NCI-H510A (cell line): ENCODE data around the gene NPB.

ENCODE experiments used
- DNase-seq: peaks from one replicate; lab custom pipeline; 2025; lab: John Stamatoyannopoulos, UW

Gene NPB

DNA sequence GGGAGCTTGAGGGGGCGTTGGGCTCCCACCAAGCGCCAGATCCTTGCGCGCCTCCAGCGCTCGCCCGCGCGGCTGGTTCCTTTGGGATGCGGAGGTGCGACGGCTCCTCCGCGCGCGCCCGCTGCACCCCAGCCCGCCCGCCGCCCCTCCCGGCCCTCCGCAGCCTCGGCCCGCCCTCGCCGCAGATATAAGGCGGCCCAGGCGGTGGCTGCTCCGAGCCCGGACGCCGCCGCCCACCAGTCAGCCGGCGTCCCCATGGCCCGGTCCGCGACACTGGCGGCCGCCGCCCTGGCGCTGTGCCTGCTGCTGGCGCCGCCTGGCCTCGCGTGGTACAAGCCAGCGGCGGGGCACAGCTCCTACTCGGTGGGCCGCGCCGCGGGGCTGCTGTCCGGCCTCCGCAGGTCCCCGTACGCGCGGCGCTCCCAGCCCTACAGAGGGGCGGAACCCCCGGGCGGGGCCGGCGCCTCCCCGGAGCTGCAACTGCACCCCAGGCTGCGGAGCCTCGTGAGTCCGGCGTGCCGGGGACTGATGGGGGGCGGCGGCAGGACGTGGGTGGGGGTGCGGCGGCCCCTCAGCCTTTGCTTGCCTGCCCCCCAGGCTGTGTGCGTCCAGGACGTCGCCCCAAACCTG lies at the start of gene NPB:
Gene NPB, plus strand, starts transcription at position 216 of the 630 bp plus-strand sequence. Its CDS starts 40 bp downstream, at position 256.
- no peak for DNase-seq

DNA sequence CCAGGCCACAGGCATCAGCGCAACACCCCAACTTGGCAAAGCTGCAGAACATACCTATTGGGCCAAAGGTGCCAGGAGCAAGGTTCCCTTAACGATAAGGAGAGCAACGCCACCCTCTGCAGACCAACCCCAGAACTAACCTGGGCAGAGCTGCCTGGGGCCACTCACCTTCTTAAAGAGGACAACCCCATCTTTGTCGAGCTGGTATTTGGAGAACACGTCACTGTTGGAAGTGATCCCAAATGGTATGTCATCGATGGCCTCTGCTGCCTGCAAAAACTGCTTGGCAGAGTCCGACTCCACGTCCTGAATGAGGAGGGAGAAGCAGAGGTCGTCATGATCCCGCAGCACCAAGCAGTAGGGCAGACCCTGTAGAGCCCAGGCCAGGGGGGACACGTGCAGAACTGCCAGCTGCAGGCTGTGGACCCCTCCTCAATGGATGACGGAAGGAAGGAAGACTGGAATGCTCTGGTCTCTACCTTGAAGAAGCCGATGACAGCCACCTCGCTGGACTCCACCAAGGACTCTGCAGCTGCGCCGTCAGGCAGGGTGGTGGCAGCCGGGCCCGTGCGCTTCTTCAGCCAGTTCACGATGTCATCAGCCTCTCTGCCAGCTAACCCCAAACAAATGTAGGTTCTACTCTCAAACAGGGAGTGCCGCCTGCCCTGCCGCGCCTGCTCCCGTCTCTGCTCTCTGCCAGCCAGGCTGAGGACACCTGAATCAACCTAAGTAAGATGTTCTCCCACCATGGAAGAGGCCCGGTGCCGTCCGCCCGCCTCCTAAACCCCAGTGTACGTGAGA lies 46.9 kb upstream of the NPB start:
- no peak for DNase-seq

GRCh38 chr17:81858170-81858966 lies 43.7 kb upstream of the NPB start:
- no peak for DNase-seq

GRCh38 chr17:81858967-81859905 lies 42.8 kb upstream of the NPB start:
- no peak for DNase-seq

GRCh38 chr17:81859906-81860755 lies 41.9 kb upstream of the NPB start, which contains the start of gene P4HB:
P4HB (minus strand) TSS chr17:81860535; CDS start chr17:81860471, 64 bp downstream.
- DNase-seq, result no peak

DNA sequence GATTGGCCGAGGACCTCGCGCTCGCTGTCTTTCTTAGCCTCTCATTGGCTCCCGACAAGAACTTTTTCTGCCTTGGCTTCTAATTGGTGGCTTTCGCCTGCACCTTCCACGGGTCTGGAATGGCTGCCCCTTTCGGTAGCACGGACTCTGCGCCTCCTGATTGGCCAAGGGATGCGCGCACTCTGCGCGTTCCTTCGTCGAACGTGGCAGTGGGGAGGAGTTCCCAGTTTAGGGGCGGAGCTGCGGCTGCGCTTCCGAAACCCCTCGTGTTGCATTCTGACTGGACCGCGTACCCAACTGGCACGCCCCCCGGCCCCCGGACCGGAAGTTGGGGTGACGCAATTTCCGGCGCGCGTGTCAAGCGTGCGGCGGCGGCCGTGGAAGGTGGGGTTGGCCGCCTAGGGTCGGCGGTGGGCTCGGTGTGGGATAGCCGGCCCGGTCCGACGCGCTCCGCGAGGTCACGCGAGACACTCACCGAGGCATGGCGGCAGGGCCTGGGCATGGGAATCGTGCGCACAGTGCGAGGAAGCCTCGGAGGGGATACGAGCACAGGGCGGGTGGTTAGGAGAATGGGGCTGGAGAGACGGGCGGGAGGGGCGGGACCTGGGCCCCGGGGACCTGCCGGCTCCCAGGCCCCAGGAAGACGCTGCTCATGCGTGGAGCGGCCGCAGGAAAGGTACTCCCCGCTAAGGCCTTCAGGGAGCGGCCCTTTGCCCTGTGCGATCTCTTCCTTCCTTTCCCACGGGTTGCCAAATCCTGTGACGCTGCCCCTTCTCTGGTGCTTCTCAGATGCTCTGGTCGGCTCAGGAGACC lies 41.1 kb upstream of the NPB start:
- DNase-seq, result peak; percentile 98

DNA sequence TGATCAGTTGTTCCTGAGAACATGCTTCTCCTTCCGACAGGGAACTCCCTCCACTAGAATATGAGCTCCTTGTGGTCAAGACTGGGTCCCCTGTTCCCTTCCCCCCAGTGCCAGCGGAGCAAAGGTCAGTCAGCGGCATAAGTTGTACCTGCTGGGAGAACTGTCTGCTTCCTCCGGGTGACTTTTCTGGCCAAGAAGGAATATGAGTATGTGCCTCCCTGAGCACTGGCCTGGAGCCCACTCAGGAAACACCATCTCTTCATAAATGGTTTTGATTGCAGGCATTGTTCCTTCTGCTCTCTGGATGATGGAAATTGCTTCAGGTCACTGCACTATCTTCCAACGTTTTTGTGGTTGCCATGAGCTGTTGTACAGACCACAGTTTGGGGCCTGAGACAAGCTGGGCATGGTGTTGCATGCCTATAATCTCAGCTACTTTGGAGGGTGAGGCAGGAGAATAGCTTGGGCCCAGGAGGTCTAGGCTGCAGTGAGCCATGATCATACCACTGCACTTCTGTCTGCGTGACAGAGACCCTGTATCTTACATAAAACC lies 38.8 kb upstream of the NPB start:
- no peak for DNase-seq

DNA sequence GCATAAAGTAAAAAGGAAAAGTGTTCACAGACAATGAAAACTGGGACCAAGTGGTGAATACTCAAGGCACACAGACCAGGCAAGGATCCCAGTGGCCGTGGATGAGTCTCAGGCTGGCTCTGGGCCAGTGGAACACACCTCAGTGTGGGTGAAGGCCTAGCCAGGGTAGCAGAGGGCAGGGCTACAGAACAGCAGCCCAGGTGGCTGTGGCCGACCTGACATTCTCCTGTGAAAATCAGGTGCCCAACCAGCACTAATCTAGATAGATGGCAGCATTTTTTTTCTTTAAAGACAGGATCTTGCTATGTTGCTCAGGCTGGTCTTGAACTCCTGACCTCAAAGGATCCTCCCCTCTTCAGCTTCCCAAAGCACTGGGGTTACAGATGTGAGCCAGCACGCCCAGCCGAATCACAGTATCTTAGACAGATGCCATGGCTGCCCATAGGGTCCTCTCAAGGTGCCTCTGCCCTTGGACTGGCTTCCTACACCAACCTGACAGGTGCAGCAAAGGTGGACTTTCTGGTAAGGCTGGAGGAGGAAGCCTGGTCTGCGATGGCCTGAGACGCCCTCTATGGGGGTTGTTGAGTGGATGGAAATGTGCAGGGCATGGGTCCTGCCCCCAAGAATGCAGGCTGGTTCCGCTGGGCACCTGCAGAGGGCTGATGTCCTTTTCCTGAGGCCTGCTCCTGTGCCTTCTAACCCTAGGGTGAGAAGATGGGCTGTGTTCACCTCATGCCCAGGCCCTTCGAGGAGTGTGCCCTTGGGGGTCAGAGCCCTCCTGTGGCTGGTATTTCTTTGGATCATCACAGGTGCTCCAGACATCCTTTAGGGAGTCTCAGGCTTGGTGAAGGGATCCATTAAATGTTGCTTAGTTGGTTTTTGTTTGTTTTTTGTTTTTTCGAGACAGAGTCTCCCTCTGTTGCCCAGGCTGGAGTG lies 37.9 kb upstream of the NPB start:
- no peak for DNase-seq

DNA sequence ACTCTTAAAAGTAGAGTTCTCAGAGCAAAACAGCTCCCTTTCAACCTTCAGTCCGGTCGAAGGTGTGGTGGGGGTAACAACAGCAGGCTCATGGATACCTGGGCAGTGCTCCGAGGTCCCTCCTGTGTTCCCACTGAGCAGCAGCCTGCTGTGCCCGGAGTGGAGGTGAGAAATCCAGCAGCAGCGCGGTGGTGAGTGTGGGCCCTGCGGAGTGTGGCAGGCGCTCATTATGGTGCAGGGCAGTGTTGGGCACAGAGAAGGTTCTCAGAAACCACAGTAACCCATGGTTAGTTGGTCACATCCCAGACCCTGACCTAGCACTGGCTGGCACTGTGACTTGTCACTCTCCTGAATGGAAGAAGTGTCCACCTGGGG lies 36.7 kb upstream of the NPB start:
- DNase-seq, result no peak

DNA sequence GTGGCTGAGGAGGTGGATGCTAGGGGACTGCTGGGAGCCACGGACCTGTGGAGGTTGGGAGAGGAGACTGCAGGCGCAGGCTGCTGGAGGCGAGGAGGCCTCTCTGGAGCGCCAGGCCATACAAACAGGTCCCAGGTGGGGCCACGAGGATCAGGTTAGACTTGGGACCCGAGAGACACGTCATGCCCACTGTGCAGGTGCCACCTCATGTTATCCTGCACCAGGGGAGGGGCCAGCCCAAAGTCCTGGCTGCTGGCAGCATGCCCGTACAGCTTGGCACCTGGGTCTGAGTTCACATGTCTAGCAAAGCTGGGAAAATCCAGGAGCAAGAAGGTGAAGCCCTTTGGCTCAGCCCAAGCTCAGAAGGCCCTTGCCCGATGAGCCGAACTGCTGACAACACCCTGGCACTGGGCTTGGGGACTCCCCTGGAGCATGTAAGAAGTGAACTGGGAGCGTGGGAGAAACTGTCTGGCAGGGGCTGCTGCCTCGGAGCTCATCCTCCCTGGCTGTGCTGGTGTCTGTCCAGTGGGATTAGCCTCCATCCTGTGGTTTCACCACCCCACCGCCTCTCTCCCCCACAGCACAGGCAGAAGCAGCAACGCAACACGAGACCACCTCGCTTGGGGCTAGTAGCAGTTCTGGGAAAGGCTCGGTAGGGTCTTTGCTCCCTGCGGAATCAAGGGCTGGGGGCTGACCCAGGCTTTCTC lies 36.2 kb upstream of the NPB start:
- no peak for DNase-seq

DNA sequence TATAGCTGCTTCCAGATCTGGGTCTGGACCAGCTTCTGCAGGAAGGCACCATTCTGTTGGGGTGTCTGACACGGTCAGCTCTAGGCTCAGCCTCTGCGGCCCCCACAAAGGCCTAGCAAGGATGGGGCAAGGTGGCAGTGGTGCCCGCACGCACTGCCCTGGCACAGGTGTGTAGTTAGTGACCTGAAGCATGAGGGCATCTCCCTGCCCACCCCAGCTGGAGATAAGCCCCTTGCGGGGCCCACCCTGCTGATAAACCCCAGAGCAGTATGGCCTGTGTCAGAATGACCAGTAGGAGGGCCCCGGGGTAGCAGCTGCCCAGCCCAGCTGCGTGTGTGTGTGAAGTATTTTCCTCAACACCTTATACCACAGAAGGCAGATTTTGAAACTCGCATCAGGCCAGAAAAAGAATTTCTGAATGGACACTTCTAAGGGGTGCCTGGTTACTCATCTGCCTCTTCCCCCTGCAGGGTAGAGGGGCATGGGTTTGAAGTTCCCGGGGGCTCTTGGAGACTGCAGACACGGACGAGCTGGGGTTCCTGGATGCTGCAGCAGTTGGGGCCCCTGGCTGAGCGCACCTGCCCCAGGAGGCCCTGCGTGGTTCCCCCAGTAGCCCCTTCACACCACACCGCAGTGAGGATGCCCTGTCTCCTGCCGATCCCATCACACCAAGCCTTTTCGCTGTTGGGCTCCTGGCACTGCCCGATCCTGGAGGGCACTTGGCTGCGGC lies 35.4 kb upstream of the NPB start:
- DNase-seq, result no peak

DNA sequence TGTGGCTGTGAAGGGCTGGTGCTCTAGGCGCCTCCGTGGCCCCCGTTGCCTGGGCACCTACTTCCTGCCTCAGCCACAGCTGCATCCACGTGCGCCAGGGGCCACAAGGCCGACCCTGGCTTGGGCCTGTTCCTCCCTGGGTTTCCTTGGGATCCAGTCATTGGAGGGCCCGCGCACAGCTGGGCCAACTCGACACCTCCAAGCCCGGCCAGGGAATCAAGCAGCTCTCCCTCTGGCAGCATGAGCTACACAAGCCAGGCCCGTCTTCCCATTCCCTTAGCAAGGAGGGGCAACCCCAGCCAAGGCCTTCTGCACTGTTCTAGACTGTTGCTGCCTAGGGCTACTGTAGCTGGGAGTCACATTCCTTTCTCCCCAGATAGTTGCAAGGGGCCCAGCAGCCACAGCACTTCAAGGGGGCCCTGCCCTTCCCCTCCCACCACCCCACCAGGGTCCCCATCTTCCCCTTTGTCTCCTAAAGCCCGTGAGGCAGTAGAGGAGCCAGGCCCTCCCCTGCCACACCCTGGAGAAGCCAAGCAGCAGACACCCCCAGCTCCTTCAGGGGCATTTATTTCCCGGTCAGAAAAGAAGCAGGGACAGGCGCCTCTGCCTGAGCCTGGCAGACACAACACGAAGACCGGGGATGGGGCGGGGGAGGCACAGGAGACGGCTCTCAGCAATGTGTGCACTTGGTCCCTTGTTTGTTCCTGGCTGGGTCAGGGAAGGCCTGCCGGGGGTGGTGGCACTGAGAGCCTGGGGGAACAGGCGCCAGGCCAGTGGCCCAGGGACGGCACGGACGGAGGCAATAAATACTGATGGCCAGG lies 34.7 kb upstream of the NPB start:
- DNase-seq, result no peak

GRCh38 chr17:81867991-81868673 lies 33.9 kb upstream of the NPB start:
- no peak for DNase-seq

- peak; percentile 32 for DNase-seq
Measured at GRCh38 chr17:81868674-81869220, 33.3 kb upstream of the NPB start.
